OCI-LY1 (cell line): Measurements from ENCODE around the gene SUPT4H1.

Experiments
- EZH2 ChIP-seq: fragments of 200-600 bp; sonication (generic), shearing (Covaris generic); IDR thresholded peaks from 2 replicates; pipeline ENCODE4 v1.8.0; 2017; ENCODE audit warnings: borderline replicate concordance, mixed run types, mild to moderate bottlenecking, antibody characterized with exemption, low read length, moderate library complexity, mixed read lengths
- TF ChIP-seq, protein P1 (sequence below): fragments of 200-600 bp; sonication (generic), shearing (Covaris generic); IDR thresholded peaks from 2 replicates; pipeline ENCODE4 v1.5.1; 2017; ENCODE audit warnings: mild to moderate bottlenecking, antibody characterized with exemption, low read length, moderate library complexity, mixed read lengths

DNA sequence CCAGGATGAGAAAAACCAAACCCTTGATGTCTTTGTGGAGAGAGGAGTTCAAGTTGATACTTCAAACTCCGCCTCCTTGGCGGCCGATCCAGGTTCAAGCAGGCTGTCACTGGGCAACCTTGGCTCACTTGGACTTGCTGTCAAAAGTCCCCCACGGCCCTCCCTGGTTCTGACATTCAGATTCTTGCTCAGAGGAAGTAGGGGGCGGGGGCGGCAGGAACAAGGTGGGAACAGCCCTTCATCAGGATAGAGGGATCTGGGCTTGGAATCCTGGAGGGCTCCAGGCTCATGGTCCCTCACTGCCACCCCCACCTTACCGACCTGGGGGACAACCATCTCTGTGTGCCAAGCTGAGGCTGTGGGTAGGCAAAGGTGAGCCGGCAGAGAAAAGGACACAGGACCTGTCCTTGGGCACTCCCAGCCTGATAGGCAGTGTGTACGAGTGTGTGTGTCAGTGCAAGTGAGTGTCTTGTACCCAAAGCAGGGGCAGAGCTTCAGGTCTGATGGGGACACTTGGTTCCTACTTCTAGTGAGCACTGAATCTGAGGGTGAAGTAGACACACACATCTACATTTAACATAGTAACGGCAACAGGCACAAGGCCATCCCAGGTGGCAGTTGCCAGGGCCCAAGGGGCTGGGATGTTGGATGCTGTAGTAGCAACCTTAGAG, 16.8 kb downstream of the SUPT4H1 start:
- TF ChIP-seq, protein P1, sequence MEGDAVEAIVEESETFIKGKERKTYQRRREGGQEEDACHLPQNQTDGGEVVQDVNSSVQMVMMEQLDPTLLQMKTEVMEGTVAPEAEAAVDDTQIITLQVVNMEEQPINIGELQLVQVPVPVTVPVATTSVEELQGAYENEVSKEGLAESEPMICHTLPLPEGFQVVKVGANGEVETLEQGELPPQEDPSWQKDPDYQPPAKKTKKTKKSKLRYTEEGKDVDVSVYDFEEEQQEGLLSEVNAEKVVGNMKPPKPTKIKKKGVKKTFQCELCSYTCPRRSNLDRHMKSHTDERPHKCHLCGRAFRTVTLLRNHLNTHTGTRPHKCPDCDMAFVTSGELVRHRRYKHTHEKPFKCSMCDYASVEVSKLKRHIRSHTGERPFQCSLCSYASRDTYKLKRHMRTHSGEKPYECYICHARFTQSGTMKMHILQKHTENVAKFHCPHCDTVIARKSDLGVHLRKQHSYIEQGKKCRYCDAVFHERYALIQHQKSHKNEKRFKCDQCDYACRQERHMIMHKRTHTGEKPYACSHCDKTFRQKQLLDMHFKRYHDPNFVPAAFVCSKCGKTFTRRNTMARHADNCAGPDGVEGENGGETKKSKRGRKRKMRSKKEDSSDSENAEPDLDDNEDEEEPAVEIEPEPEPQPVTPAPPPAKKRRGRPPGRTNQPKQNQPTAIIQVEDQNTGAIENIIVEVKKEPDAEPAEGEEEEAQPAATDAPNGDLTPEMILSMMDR, result no peak
- TF ChIP-seq EZH2, result no peak
